Neural crest cell (in vitro differentiated cells): Measurements from ENCODE around the gene TOM1. TPM values are rescaled to one million over a fixed set of nuclear protein-coding genes. Genes with fewer than 3 reads are reported as not detected.

ENCODE experiments used
- DNase-seq: peaks from one replicate; pipeline ENCODE4 v3.0.0; 2021; ENCODE audit warnings: low read depth, mixed read lengths, low spot score
- H3K27ac Mint-ChIP-seq: one replicate; pipeline ENCODE4 v1.8.0; 2021; ENCODE audit warnings: mild to moderate bottlenecking, mixed read lengths; ENCODE audit not compliant: unreplicated experiment
- H3K27me3 Mint-ChIP-seq: 2 replicates; pipeline ENCODE4 v1.8.0; 2021; ENCODE audit warnings: low read depth, mild to moderate bottlenecking, mixed read lengths
- H3K36me3 Mint-ChIP-seq: 2 replicates; pipeline ENCODE4 v1.8.0; 2021; ENCODE audit warnings: low read depth, mild to moderate bottlenecking, mixed read lengths
- H3K4me1 Mint-ChIP-seq: 2 replicates; pipeline ENCODE4 v1.8.0; 2021; ENCODE audit warnings: mixed read lengths
- H3K4me3 Mint-ChIP-seq: one replicate; pipeline ENCODE4 v1.8.0; 2021; ENCODE audit warnings: mild to moderate bottlenecking, mixed read lengths
- H3K9me3 Mint-ChIP-seq: 2 replicates; pipeline ENCODE4 v1.8.0; 2021; ENCODE audit warnings: mixed read lengths
- CTCF ChIP-seq: fragments of 200-600 bp; sonication (generic); conservative IDR thresholded peaks from 2 replicates; pipeline ENCODE4 v1.5.0; 2021; ENCODE audit warnings: antibody characterized with exemption, mild to moderate bottlenecking
- total RNA-seq: library from RNA; stranded (reverse); gene quantifications from 2 replicates; pipeline ENCODE4 v1.2.1, GENCODE V29; 2021

The TOM1 gene
- total RNA-seq, 1 donor from 2014 or later: 24.7 TPM

DNA sequence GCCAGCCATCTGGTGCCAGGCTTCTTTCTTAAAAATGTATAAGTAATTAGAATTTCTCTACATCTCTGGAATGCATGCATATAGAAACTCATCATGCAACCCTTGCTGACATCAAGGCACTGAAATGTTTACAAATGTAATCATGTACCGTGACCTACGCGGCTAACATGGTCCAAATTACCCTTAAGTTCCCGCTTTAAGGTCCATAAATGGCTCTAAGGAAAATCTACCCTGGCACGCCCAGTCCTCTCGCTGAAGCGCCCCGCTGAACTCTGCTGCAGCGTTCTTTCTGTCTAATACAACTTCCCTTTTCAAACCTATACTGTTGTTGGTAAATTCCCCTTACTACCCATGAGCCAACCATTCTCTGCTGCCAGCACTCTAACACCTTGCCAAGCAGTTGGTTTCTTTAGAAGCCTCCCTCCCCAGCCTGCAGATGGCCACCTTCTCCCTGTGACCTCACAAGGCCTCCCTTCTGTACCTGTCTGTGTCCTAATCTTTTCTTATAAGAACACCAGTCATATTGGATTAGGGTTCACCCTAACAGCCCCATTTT is 67.7 kb downstream of the TOM1 start:
- Mint-ChIP-seq H3K27ac (peak overlapping the region; percentile 67), H3K4me1 (peaks cover 24% of the 10 kb centered on the region), H3K4me3 (no peak overlapping the region), H3K36me3 (no peaks in the 10 kb centered on the region), H3K27me3 (peaks cover 5% of the 10 kb centered on the region), H3K9me3 (no peaks in the 10 kb centered on the region)
- no peak for TF ChIP-seq CTCF
- no peak for DNase-seq

- Mint-ChIP-seq H3K36me3 (no peaks in the 10 kb centered on the region), H3K9me3 (no peaks in the 10 kb centered on the region), H3K4me1 (peaks cover 24% of the 10 kb centered on the region), H3K27ac (no peak overlapping the region), H3K27me3 (peaks cover 5% of the 10 kb centered on the region), H3K4me3 (no peak overlapping the region)
- no peak for TF ChIP-seq CTCF
- DNase-seq: no peak
These were observed 68.7 kb downstream of the TOM1 start for GRCh38 chr22:35368386-35368785.

- H3K27ac Mint-ChIP-seq: peak overlapping the region; percentile 6
- no peak for TF ChIP-seq CTCF
- peaks cover 5% of the 10 kb centered on the region for H3K27me3 Mint-ChIP-seq
- no peak for DNase-seq
- H3K9me3 Mint-ChIP-seq: no peaks in the 10 kb centered on the region
- no peaks in the 10 kb centered on the region for H3K36me3 Mint-ChIP-seq
- no peak overlapping the region for H3K4me3 Mint-ChIP-seq
- H3K4me1 Mint-ChIP-seq: peaks cover 29% of the 10 kb centered on the region
These were observed 70.3 kb downstream of the TOM1 start for GRCh38 chr22:35369996-35370395.

DNA sequence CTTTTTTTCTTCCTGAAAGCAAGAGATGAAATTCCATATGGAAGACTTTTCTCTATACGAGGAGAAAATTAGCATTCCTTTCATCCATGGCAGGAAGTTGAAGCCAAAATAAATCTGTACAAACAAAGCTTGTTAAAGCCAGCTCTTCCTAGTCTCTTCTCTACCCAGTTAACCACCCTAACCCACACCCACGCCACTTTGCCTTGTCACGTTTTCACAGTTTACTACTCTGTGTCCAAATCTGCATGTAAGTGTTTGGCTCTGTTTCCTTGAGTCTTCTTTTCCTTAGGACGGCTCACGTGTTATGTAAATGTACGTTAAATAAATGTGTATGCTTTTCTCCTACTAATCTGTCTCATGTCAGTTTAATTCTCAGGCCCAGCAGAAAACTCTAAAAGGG is 74.1 kb downstream of the TOM1 start:
- H3K4me1 Mint-ChIP-seq: peaks cover 53% of the 10 kb centered on the region
- no peaks in the 10 kb centered on the region for H3K9me3 Mint-ChIP-seq
- TF ChIP-seq CTCF: no peak
- H3K4me3 Mint-ChIP-seq: no peak overlapping the region
- no peaks in the 10 kb centered on the region for H3K36me3 Mint-ChIP-seq
- H3K27me3 Mint-ChIP-seq: peaks cover 8% of the 10 kb centered on the region
- no peak for DNase-seq
- no peak overlapping the region for H3K27ac Mint-ChIP-seq

- no peak overlapping the region for H3K4me3 Mint-ChIP-seq
- H3K4me1 Mint-ChIP-seq: peaks cover 56% of the 10 kb centered on the region
- no peak overlapping the region for H3K27ac Mint-ChIP-seq
- H3K36me3 Mint-ChIP-seq: no peaks in the 10 kb centered on the region
- no peak for DNase-seq
- no peak for TF ChIP-seq CTCF
- peaks cover 8% of the 10 kb centered on the region for H3K27me3 Mint-ChIP-seq
- H3K9me3 Mint-ChIP-seq: no peaks in the 10 kb centered on the region
These were observed 75.3 kb downstream of the TOM1 start for GRCh38 chr22:35375031-35375430.

- Mint-ChIP-seq H3K36me3 (no peaks in the 10 kb centered on the region), H3K27me3 (peaks cover 8% of the 10 kb centered on the region), H3K4me1 (peaks cover 60% of the 10 kb centered on the region), H3K4me3 (peak overlapping the region; percentile 44), H3K27ac (peak overlapping the region; percentile 91), H3K9me3 (no peaks in the 10 kb centered on the region)
- no peak for TF ChIP-seq CTCF
- no peak for DNase-seq
These were observed 75.8 kb downstream of the TOM1 start for GRCh38 chr22:35375526-35375925.
